ENCODE data around the gene ZNF605. TPM values are rescaled to one million over a fixed set of nuclear protein-coding genes. Genes with fewer than 3 reads are reported as not detected.
A peak's percentile ranks its signal among the peaks of the same experiment; 100 is the strongest.

The ZNF605 gene
- total and polyA plus RNA-seq, 7 donors, result 1.6 to 8.8 (median 6.6) TPM

DNA sequence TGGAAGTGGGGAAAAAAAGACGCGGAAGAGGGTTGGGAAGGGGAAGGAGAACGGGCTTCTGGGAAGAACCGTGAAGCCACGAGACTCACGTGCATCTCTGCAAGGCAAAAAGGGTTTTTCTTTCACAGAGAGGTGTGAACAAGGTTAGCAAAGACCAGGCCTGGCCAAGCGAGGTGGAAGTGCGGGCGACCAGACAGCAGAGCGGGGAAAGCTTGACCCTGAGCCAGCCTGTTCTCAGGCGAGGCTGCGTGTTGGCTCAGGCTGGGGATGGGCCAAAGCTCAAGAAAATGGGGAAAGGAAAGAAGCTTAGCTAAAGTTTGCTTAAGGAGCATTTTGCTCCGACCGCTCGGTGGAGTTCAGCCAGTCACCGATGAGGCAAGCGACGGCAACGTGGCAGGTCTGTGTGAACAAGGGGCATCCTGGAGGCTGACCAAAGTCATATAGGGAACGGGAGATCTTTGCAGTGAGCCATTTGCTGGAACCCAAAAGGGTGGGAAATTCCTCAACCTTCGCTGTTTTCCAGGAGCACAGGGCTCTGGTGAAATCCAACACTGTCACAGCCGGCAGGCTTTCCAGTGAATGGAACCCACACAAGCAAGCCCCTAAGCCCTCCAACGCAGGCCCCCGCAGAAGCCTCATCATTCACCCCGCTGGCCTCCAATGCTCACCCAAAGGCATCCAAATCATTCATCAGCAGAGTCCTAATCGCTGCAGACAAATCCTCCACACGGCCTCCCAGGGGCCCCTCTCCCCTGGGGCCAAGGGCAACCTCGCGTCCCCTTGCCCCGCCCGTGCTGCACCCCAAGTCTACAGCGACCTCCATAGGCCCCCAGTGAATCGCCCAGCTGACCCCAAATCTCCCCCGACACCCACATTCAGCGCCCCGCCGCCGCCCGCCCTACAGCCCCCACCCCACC lies 754 bp downstream of the ZNF605 start:
- no peaks in the 10 kb centered on the region for H3K36me3 ChIP-seq (ENCODE audit: insufficient read depth in 1 of 2, low read depth in 1 of 2)
- no peak for TF ChIP-seq CTCF (IDR thresholded peaks at IDR 0.05)
- 5 to 6% (median 6%) methylated on average over 38 to 39 of the region's 39 CpGs for WGBS, 3 donors
- H3K27ac ChIP-seq, result peak overlapping the region; percentile 88
- H3K9me3 ChIP-seq, result peaks cover 22% of the 10 kb centered on the region
- no peaks in the 10 kb centered on the region for H3K27me3 ChIP-seq (ENCODE audit: insufficient read depth in 3 of 3, low read length in 2 of 3)
- peak overlapping the region; percentile 81 for H3K4me3 ChIP-seq
- peak; percentile 36 to 56 (median 42) for ATAC-seq
- peak; percentile 51 to 67 for DNase-seq
- intact Hi-C loops (cut with DNase I), result loop anchor here (2.0 to 5.0 kb wide), 3 partner anchors 31 to 177 kb away; partner anchors contain the start of genes ZNF10 (in 1 of the 2), ZNF26 (in 1 of the 2), ZNF84 (in 1 of the 2) and ZNF891 (in 1 of the 2)
- H3K4me1 ChIP-seq, result peaks cover 3% of the 10 kb centered on the region

DNA sequence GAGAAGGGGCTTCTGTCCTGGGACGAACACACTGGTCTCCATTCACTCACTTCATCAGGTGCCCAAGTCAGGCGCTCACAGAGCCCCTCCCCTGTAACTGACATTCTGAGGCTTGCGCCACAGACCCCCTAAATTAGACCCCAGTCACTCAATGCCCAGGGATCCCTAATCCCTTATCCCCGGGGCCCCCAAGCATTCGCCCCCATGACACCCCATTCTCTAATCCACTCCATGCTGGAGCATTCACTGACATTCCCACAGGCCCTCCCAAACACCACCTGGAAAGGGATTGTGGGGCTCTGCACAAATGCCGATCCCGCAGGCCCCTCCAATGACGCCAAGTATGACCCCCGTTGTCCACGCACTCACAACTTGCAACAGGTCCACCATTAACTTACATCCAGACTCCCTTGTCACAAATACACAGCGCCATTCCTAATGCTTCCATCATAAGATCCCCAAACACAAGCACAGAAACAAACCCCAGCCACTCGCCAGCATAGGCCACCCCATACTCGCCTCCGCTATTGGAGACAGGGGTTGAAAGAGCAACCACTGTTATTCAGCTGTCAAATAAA lies 1.5 kb downstream of the ZNF605 start:
- Histone ChIP-seq H3K27ac (peak overlapping the region; percentile 88), H3K27me3 (ENCODE audit: insufficient read depth in 3 of 3, low read length in 2 of 3) (no peaks in the 10 kb centered on the region), H3K4me1 (peaks cover 3% of the 10 kb centered on the region), H3K36me3 (ENCODE audit: insufficient read depth in 1 of 2, low read depth in 1 of 2) (no peaks in the 10 kb centered on the region), H3K9me3 (peaks cover 30% of the 10 kb centered on the region), H3K4me3 (peak overlapping the region; percentile 81)
- intact Hi-C loops (cut with DNase I), result loop anchor here (5.0 kb wide), 2 partner anchors 83 to 178 kb away; partner anchors contain the start of genes ZNF10 (in 1 of the 2), ZNF84 (in 1 of the 2) and ZNF891 (in 1 of the 2)
- no peak for DNase-seq
- 82 to 85% (median 85%) methylated on average over 13 to 14 of the region's 14 CpGs for WGBS, 3 donors
- no peak for ATAC-seq
- TF ChIP-seq CTCF (IDR thresholded peaks at IDR 0.05), result no peak

- intact Hi-C loops (cut with DNase I), result no loop called here
Observed at GRCh38 chr12:132953771-132954170, 2.3 kb downstream of the ZNF605 start.

GRCh38 chr12:132953163-132953425 lies 3.0 kb downstream of the ZNF605 start:
- no peak overlapping the region for H3K27ac ChIP-seq
- no peaks in the 10 kb centered on the region for H3K27me3 ChIP-seq (ENCODE audit: insufficient read depth in 3 of 3, low read length in 2 of 3)
- 96 to 100% (median 97%) methylated on average over 2 of the region's 2 CpGs for WGBS, 3 donors
- DNase-seq (no peak), ATAC-seq (no peak)
- intact Hi-C loops (cut with DNase I), result no loop called here
- H3K4me3 ChIP-seq, result no peak overlapping the region
- peaks cover 43% of the 10 kb centered on the region for H3K9me3 ChIP-seq
- H3K4me1 ChIP-seq, result peaks cover 3% of the 10 kb centered on the region
- no peaks in the 10 kb centered on the region for H3K36me3 ChIP-seq (ENCODE audit: insufficient read depth in 1 of 2, low read depth in 1 of 2)
- no peak for TF ChIP-seq CTCF (IDR thresholded peaks at IDR 0.05)

More at GRCh38 chr12:132953771-132954170, 2.3 kb downstream of the ZNF605 start:
- no peak for TF ChIP-seq CTCF (IDR thresholded peaks at IDR 0.05)
- no peaks in the 10 kb centered on the region for H3K27me3 ChIP-seq (ENCODE audit: insufficient read depth in 3 of 3, low read length in 2 of 3)
- no peaks in the 10 kb centered on the region for H3K36me3 ChIP-seq (ENCODE audit: insufficient read depth in 1 of 2, low read depth in 1 of 2)
- H3K9me3 ChIP-seq, result peaks cover 36% of the 10 kb centered on the region
- peaks cover 3% of the 10 kb centered on the region for H3K4me1 ChIP-seq
- DNase-seq, result no peak
- no peak overlapping the region for H3K27ac ChIP-seq
- no peak overlapping the region for H3K4me3 ChIP-seq
- 97 to 99% (median 97%) methylated on average over 7 of the region's 7 CpGs for WGBS, 3 donors
- no peak for ATAC-seq

All from psoas muscle (tissue), 8 donors.